ENCODE measurements around the gene VPS37C.

DNA sequence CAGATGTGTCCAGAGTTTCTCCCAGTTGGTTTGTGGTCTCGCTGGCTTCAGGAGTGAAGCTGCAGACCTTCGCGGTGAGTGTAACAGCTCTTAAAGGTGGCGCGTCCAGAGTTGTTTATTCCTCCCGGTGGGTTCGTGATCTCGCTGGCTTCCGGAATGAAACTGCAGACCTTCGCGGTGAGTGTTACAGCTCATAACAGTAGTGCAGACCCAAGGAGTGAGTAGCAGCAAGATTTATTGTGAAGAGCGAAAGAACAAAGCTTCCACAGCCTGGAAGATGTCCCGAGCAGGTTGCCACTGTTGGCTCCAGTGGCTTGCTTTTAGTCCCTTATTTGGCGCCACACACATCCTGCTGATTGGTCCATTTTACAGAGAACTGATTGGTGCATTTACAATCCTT is 40.2 kb upstream of the VPS37C start:
- TF ChIP-seq, protein P1, sequence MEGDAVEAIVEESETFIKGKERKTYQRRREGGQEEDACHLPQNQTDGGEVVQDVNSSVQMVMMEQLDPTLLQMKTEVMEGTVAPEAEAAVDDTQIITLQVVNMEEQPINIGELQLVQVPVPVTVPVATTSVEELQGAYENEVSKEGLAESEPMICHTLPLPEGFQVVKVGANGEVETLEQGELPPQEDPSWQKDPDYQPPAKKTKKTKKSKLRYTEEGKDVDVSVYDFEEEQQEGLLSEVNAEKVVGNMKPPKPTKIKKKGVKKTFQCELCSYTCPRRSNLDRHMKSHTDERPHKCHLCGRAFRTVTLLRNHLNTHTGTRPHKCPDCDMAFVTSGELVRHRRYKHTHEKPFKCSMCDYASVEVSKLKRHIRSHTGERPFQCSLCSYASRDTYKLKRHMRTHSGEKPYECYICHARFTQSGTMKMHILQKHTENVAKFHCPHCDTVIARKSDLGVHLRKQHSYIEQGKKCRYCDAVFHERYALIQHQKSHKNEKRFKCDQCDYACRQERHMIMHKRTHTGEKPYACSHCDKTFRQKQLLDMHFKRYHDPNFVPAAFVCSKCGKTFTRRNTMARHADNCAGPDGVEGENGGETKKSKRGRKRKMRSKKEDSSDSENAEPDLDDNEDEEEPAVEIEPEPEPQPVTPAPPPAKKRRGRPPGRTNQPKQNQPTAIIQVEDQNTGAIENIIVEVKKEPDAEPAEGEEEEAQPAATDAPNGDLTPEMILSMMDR (conservative IDR thresholded peaks at IDR 0.05), result no peak
- no peak for TF ChIP-seq EZH2 (IDR thresholded peaks at IDR 0.05; ENCODE audit: low read depth)

Data from PC-9 (cell line).